CD4-positive, alpha-beta T cell treated with Interleukin-2 at 100 ng/mL for 4 hours (primary cell): ENCODE data around the gene SNCB.

Experiments
- DNase-seq: peaks from one replicate; pipeline ENCODE4 v3.0.0-alpha.2; 2020; ENCODE audit warnings: low spot score

The SNCB gene

DNA sequence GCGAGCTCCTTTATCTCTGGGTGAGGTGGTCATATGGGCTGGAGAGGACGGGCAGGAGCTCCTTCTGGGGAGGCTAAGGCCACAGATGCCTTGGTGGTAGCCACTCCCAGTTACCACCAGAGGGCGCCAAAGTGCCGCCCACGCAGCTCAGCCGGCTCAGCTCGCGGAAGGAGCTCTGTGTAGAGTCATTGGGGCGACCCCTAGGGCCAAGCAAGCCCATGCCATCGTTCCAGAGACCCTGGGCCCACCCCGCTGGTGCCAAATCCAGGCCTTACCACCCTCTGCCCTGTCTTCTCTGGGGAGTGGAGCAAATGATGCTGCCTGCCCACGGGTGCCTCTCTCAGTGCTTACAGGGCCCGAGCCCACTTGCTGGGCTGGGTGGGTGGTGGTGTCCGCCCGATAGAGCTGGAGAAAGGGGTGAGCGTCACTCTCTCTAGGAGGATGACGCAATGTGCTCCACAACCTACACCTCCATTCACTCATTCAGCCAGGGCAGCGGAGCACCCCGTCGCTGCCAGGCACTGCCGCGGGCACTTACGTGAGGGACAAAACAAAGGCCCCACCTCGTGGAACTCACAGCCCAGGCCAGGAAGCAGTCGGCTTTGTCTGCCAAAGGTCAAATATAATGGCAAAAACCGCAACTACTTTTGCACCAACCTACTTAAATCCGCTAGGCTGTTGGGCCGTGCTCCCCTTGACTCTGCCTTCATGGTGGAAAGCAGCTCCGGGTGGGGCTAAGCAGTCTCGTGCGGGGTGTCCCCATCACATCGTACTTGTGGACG is 30.7 kb upstream of the SNCB start:
- peak; percentile 80 for DNase-seq

DNA sequence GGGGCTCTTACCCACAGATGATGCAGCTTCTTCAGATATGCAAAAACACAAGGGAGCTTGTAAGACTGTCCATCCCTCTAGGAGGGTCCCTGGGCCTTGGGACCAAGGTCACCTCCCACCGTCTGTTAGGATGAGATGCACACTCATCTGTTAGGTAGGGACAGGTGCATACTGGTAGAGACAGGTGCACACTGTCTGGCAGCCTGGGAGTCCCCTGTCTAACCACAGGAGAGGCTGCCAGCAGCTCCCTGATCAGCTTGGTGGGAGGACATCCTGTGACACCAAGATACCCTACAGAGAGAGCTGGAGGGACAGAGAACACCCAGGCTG is 30.2 kb upstream of the SNCB start:
- DNase-seq: no peak

DNA sequence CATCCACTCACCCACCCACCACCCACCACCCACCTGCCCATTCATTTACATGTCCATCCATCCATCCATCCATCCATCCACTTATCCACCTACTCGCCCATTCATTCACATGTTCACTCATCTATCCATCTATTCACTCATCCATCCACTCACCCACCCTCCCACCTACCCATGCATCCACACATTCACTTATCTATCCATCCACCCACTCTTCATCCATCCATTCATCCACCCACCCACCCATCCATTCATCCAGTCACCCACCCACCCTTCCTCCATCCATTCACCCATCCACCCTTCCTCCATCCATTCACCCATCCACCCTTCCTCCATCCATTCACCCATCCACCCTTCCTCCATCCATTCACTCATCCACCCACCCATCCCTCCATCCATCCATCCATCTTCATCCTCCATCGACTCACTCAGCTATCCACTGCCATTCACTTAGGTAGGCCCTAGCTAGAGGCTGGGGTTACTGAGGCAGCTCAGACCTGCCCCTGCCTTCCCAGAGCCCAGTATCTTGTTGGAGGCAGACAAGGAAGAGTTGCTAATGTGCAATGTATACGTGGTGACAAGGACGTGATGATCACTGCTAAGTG is 29.6 kb upstream of the SNCB start:
- no peak for DNase-seq

DNA sequence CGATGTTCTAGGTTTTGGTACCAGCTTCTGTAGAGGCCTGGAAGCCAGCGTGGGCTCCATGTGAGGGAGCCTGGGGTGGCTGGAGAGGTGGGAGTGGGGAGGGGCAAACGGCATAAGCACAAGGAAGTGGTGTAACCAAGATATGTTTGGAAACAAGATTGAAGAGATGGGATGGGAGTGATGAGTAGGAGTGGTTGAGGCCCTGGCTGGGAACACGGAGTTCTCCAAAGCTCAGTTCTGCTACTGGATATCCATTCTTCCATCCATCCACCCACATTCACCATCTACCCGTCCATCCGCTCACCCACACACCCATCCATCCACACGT is 29.1 kb upstream of the SNCB start:
- no peak for DNase-seq

DNA sequence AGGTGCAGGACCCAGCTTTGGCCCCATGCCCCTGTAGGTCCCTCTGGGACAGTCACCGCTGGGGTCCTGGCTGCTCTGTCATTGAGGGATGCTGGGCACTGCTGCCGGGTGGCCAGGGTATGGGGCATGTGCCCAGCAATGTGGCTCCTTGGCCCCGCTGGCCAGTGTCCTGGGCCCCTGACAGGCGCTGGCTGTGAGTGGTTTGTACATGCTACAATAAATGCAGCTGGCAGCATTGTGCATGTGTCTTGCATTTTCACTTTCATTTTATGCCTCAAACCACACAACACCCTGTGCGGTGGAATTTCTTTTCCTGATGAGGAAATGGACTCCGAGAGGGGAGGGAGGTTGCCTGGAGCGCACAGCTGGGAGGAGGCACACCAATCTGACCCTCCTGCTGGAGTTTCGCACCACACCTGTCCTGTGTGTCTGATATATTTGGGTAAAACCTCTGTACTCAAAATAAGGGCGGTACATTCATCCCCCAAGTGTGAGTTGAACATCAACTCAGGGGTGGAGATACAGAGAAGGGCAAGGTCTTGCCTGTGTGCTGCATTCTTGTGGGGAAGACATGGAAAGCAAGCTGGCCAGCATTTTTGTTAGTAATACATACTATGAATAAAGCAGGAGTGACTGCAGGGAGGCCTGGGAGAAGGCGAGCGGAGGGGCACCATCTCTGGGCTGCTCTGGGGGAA is 28.6 kb upstream of the SNCB start:
- peak; percentile 36 for DNase-seq

DNA sequence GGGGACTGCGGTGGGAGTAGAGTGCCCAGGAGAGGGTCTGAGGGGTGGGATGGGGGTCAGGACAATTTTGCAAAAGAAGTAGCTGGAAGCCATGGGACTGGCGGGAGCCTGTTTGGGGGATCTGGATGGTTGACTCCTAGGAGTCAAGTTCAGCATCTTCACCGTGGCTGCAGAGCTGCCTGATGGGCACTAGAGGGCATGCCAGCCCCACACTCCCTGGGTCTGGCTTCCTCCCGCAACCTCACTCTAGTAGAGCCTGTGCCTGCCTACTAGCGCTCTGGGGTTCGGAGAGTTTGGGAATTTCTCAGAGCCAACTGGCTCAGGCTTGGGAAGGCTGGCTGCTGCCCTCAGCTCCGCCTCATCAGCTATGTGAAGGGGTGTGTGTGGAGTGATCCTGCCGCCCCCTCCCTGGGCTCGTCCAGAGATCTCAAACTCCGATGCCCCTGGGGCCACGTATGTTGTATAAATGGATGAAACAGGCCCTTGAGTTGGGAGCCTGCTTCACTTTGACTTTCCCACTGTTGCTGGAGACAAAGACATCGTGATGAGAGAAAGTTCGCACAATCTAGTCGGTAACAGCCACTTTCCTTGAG is 27.8 kb upstream of the SNCB start:
- peak; percentile 67 for DNase-seq

DNA sequence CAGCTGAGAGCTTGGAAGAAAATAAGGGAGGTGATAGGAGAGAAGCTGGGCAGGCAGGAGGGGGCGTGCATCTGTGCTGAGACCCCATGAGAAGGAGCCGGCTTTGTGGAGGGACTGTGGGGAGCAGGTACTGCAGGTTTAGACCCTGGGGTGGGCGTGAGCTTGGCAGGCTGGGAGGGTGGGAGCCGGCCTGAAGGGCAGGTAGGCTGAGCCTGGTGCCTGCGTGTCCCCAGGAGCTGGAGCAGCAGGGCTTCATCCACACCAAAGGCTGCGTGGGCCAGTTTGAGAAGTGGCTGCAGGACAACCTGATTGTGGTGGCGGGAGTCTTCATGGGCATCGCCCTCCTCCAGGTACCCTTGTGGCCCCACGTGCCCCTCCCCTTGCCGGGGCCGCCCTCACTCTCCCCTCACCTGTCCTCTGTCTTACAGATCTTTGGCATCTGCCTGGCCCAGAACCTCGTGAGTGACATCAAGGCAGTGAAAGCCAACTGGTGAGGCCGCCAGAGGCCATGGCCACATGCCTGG is 26.2 kb upstream of the SNCB start:
- no peak for DNase-seq

DNA sequence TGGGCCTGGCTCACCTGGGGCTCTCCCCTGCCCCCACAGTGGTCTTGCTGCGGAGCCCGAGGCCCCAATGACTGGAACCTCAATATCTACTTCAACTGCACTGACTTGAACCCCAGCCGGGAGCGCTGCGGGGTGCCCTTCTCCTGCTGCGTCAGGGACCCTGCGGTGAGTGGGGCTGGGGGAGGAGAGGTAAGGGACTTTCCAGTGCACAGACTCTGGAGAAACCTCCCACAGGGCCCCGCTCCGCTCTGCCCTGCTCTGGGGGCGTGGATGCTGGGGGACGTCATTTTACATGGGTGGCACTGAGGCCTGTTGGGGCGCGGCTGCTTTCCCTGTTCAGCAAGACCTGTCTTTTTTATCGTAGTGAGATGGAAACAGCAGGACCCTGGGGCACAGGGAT is 24.5 kb upstream of the SNCB start:
- DNase-seq: no peak

DNA sequence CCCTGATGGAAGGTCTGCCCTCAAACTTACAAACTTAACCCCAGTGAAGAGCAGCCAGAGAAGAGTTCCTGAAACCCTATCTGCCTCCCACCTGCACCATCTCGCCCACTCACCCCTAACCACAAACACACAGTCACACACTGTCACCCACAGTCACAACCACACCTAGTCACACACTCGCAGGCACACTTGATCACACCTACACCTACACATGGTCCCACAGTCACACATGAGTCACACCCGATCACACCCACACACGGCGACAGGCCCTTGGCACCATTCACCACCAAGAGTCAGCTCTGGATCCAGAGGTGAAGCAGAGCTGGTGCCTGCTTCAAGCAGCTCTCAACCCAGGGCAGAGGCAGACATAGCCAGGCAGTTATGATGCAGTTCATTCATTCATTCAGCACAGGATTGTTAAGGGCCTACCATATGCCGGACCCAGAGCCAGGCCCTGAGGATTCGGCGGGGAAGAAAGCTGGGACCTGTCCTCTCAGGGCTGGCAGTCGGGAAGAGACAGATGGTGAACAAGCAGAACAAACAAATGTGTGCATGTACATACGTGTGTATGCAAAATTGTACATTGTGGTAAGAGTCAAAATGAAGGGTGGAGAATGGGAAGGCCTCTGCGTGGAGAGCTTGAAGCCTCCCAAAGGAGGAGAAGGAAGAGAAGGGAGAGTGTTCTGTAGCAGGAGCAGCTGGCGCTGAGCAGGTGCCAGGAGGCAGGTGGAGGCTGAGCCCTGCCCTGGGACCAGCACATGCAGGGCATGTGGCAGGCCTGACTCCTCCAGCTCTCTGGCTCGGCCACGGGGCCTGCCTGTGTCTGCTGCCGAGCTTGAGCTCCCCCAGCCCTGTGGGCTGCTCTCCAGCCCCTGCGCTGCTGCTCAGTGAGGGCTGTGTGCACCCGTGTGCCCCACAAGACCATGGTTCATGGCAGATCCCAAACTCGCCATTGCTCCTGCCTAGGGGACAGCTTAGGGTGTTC is 23.4 kb upstream of the SNCB start:
- peak; percentile 82 for DNase-seq

DNA sequence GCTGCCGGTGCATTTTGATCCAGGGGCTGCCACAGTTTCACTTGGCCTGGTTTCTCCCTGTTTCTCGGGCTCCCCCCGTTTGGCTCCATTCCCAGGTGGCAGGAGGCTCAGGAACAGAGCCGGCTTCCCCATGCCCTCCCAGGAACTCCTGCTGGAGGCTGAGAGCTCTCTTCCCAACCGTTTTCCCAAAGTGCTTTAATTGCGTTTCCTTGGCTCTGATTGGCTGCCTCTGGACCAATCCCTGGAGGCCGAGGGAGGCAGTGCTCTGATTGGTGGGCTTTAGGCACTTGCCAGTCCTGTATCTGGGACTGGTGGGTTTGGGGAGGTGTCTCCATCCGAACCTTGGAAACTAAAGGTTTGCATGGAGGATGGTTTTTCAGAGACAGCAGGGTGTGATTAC is 21.8 kb upstream of the SNCB start:
- DNase-seq: no peak

DNA sequence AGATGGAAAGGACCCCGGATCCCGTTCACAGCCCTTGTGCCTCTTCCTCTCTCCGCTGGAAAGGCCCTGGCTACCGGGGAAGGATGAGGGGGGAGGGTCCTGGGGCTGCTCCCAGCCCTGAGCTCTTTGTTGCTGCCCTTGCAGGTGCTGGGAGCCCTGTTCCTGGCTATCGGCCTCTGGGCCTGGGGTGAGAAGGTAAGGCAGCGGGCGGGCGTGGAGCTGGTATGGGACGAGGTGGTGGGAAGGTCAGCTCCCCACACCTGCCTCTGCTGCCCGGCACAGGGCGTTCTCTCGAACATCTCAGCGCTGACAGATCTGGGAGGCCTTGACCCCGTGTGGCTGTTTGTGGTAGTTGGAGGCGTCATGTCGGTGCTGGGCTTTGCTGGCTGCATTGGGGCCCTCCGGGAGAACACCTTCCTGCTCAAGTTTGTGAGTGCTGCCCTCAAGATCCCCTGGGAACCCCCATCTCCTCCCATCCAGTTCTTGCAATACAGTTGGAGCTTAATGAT is 21.2 kb upstream of the SNCB start:
- no peak for DNase-seq

DNA sequence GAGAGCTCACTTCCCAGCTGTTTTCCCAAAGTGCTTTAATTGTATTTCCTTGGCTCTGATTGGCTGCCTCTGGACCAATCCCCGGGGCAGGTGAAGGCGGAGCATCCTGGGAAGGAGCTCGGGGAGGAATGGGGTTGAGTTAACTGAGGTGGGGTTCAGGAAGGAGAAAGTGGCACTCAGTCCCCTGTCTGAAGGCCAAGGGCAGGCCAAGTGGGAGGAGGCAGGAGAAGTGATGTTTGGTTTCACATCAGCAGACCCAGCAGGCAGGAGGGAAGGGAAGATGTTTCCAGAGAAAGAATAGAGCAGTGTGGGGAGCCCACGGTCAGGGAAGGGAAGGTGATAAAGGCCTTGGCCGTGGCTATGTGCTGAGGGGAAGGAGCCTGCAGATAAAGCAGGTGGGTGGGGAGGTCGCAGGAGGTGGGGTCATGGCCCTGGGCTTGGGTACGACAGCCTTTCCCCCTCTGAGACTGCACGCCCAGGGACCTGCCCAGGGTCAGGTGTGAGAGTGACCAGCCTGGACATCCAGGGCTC is 20.1 kb upstream of the SNCB start:
- no peak for DNase-seq

DNA sequence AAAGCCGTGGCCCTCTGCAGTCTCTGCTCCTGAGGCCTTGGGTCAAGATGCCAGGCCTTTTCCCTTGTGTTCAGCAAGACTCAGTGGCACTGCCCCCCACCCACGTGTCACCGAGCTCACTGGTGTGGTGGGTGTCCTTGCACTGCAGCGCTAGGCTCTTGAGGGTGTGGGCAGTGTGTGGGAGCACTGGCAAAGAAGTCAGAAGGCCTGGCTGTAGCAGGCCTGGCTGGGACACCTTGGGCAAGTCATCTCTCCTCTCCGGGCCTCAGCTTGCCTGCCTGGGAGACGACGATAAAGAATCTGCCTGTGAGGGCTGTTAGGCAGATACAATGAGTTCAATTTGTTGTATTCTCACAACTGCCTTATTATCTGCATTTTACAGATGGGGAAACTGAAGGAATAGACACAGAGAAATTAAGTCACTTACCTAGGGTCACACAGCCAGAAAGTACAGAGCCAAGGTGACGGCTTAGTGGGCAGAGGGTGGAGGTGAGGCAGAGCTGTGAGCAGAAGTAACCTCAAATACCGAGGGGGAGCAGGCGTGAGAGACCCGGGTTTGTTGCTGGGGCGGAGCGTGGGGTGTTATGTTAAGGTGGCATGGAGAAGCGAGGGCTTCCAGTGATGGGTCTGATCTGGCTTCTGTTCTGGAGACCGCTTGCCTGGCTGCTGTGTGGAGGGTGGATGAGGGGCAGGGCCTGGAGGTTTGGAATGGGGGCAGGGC is 18.3 kb upstream of the SNCB start:
- DNase-seq: peak; percentile 49

DNA sequence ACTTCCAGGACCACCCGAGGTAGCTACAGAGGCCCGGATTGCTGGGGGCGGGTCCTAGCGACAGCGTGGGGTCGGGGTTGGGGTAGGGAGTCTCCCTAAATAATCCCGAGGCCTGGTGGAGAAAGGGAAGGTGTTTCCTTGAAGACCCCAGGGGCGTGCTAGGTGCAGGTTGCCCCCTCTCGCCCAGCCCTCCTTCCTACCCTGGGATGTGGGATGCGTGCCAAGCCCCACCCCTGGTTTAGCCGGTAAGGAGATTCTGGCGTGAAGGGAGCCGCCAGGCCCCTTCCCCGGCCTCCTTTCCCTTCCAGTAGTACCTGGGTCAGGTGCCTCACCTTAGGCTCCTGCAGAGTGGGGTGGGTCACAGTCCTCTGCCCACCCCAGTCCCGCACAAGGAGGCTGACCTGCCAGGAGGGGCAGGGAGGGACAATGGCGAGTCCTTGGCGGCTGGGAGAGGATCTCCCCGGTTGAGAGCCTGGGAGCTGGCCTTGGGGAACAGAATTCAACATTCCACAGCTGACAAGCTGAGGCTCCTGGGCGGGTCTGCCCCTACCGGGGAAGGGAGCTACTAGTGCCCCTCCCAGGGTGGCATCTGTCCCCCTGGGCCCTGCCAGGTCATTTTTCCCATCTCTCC is 17.6 kb upstream of the SNCB start:
- DNase-seq: no peak

DNA sequence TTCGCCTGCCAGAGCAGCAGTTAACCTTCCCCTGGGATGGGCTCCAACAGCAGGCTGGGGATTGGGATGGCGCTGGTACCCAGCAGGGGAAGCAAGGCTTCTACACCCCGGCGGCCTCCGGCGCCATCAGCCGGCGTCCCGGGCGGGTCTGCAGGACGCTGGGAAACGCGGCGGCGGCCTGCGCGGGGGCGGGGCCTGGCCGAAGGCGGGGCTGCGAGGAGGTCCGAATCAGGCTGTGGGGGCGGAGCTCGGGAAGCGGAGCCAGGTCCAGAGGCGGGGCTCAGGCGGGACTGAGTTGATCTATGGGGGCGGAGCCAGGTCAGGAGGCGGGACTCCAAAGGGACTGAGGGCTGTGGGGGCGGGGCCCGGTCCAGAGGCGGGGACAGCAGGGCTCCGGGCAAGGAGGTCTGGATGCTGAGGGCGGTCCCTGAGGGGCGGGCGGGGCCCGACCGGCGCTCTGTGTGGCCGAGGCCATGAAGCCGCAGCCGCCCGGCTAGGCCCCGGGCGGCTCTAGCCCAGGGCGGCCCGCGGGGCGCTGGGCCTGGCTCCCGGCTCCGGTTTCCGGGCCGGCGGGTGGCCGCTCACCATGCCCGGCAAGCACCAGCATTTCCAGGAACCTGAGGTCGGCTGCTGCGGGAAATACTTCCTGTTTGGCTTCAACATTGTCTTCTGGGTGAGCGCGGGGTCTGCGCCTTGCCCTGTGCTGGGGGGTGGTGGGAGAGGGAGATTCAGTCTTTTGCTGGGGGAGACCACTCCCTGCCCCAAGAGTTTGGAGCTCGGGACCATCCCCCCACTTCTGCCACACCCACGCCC is 16.9 kb upstream of the SNCB start, which contains the start of gene TSPAN17:
Gene TSPAN17 (plus strand): TSS at position 455 of the 813 bp plus-strand sequence. CDS start 132 bp downstream, at position 587.
- DNase-seq: peak; percentile 99

DNA sequence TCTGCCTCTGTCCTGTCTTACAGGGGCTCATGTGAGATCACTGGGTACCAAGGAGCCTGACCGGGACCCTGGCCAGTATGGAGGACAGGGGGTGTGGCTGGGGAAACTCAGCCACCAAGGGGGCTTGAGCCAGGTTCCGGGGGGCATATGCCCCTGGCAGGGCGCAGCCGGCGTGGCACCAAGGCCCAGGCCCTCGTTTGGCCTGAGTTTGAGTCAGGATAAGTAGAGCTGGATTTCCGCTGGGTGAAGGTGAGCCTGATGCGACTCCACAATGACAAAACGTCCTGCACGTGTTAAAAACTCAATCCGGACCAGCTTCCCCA is 16.3 kb upstream of the SNCB start:
- DNase-seq: no peak

DNA sequence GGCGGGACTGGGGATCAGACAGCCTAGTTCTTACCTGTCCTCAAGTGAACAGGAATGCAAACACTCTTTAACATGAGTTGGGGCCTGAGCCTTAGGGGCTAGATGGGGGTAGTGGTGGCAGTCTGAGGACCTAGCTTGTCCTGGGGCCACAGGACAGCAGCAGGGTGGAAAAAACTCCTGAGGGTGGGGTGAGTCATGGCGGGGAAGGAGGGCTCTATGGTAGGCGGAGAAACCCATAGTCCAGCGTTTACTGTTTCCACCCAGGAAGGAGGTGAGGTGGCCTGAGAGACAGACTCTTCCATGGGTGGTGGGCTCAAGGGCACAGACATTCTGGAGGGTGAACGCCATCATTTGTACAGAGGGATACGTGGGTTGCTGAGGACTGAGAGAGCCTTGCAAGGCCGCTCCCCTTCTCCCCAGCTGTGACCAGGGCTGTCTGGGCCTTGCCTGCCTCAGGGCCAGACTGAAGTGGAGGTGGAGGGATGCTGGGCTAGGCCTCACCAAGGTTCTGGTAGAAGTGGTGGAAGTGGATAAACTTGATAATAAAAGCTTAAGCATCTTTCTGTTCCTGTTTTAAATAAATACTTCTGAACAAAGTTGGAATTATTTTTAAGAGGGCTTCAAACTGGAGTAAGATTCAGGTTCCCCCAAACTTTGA is 15.8 kb upstream of the SNCB start:
- DNase-seq: no peak

DNA sequence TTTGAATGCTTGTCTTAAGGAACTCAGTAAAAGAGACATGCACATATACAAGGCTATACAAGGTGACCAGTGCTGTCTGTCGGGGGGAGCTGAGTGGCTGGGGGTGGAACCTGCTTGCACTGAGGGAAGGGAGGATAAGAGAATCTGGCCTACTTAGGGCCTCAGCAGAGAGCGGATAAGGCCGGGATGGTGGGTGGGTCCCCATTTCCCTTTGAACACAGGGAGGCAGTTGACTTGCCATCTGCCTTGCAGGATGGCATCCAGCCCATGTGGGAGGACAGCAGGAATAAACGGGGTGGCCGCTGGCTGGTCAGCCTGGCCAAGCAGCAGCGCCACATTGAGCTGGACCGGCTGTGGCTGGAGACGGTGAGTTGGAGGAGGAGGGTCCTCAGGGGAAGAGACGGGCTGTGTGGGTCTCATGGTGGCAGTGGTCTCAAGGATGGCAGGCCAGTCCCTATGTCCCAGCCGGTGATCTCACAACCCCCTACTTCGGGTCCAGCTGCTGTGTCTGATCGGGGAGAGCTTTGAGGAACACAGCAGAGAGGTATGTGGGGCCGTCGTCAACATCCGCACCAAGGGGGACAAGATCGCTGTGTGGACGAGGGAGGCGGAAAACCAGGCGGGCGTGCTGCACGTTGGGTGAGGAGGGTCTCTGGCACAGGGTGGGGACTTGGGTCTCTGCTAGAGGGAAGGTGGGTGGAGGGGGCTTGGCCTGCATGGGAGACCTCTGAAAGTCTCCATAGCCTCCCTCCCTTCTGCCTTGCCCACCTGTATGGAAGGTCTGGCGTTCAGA is 14.7 kb upstream of the SNCB start:
- no peak for DNase-seq
